ENCODE measurements around the gene PPP1R14C. TPM values are rescaled to one million over a fixed set of nuclear protein-coding genes. Genes with fewer than 3 reads are reported as not detected.

Gene PPP1R14C
- polyA plus RNA-seq, 3 donors = 0.11 TPM; not detected in 2

- no peaks in the 10 kb centered on the region for H3K36me3 Mint-ChIP-seq
- Histone ChIP-seq H3K79me2 (ENCODE audit: insufficient read depth, low read length) (no peaks in the 10 kb centered on the region), H3K9me3 (replicated peaks in 1 of 2; ENCODE audit: control insufficient read depth in 1 of 2, insufficient read depth in 1 of 2, low read length in 2 of 2) (no peaks in the 10 kb centered on the region), H3K4me2 (replicated peaks; ENCODE audit: extremely low read depth, low read length, poor library complexity, severe bottlenecking) (no peak overlapping the region), H4K20me1 (ENCODE audit: insufficient read depth, low read length) (no peaks in the 10 kb centered on the region), H3K27me3 (ENCODE audit: control insufficient read depth in 2 of 2, insufficient read depth in 2 of 2, low read length in 2 of 2) (peaks cover 0 to 4% of the 10 kb centered on the region in 2 donors), H3K4me1 (ENCODE audit: control insufficient read depth in 1 of 2, insufficient read depth in 2 of 2, low read length in 2 of 2) (no peaks in the 10 kb centered on the region), H3K36me3 (replicated peaks in 1 of 2; ENCODE audit: control insufficient read depth in 1 of 2, insufficient read depth in 2 of 2, low read length in 2 of 2) (no peaks in the 10 kb centered on the region), H3K9ac (ENCODE audit: insufficient read depth, low read length, poor library complexity, severe bottlenecking) (no peak overlapping the region), H3K27ac (ENCODE audit: low read depth in 1 of 2, low read length in 2 of 2) (no peak overlapping the region), H2AFZ (ENCODE audit: insufficient read depth, low read depth, low read length, poor library complexity, severe bottlenecking) (no peak overlapping the region), H3K4me3 (replicated peaks in 1 of 3; ENCODE audit: low read depth in 2 of 3, low read length in 3 of 3) (no peak overlapping the region)
- H3K27me3 Mint-ChIP-seq (ENCODE audit: low read depth in 3 of 3) = peaks cover under 1 to 11% (median 2%) of the 10 kb centered on the region in 3 donors
- H3K9me3 Mint-ChIP-seq = no peaks in the 10 kb centered on the region
- intact Hi-C loops (cut with micrococcal nuclease) = no loop called here
- no peak for TF ChIP-seq CTCF (IDR thresholded peaks at IDR 0.05)
- DNase-seq = no peak
- 96% methylated on average over 9 of the region's 12 CpGs for WGBS (ENCODE audit: insufficient coverage)
- no peak overlapping the region for H3K4me3 Mint-ChIP-seq
- H3K27ac Mint-ChIP-seq = no peak overlapping the region
- no peaks in the 10 kb centered on the region for H3K4me1 Mint-ChIP-seq
Observed at GRCh38 chr6:150203378-150203777, 60.5 kb downstream of the PPP1R14C start.

- no peak overlapping the region for H3K4me3 Mint-ChIP-seq
- no peaks in the 10 kb centered on the region for H4K20me1 ChIP-seq (ENCODE audit: insufficient read depth, low read length)
- H3K4me1 Mint-ChIP-seq = no peaks in the 10 kb centered on the region
- no peak for DNase-seq
- H3K27ac ChIP-seq (ENCODE audit: low read depth in 1 of 2, low read length in 2 of 2) = no peak overlapping the region
- H3K27ac Mint-ChIP-seq = peak overlapping the region in 1 of 7 donors; percentile 35
- H3K27me3 Mint-ChIP-seq (ENCODE audit: low read depth in 3 of 3) = peaks cover 0 to 11% (median 2%) of the 10 kb centered on the region in 3 donors
- no peaks in the 10 kb centered on the region for H3K36me3 ChIP-seq (replicated peaks in 1 of 2; ENCODE audit: control insufficient read depth in 1 of 2, insufficient read depth in 2 of 2, low read length in 2 of 2)
- no peak for TF ChIP-seq CTCF (IDR thresholded peaks at IDR 0.05)
- no peaks in the 10 kb centered on the region for H3K9me3 ChIP-seq (replicated peaks in 1 of 2; ENCODE audit: control insufficient read depth in 1 of 2, insufficient read depth in 1 of 2, low read length in 2 of 2)
- H3K9ac ChIP-seq (ENCODE audit: insufficient read depth, low read length, poor library complexity, severe bottlenecking) = no peak overlapping the region
- no peaks in the 10 kb centered on the region for H3K4me1 ChIP-seq (ENCODE audit: control insufficient read depth in 1 of 2, insufficient read depth in 2 of 2, low read length in 2 of 2)
- no peaks in the 10 kb centered on the region for H3K36me3 Mint-ChIP-seq
- H3K4me2 ChIP-seq (replicated peaks; ENCODE audit: extremely low read depth, low read length, poor library complexity, severe bottlenecking) = no peak overlapping the region
- H3K27me3 ChIP-seq (ENCODE audit: control insufficient read depth in 2 of 2, insufficient read depth in 2 of 2, low read length in 2 of 2) = peaks cover 0 to 4% of the 10 kb centered on the region in 2 donors
- intact Hi-C loops (cut with micrococcal nuclease) = no loop called here
- H3K9me3 Mint-ChIP-seq = no peaks in the 10 kb centered on the region
- no peaks in the 10 kb centered on the region for H3K79me2 ChIP-seq (ENCODE audit: insufficient read depth, low read length)
- WGBS (ENCODE audit: insufficient coverage) = 99% methylated on average over 21 of the region's 22 CpGs
- H2AFZ ChIP-seq (ENCODE audit: insufficient read depth, low read depth, low read length, poor library complexity, severe bottlenecking) = no peak overlapping the region
- no peak overlapping the region for H3K4me3 ChIP-seq (replicated peaks in 1 of 3; ENCODE audit: low read depth in 2 of 3, low read length in 3 of 3)
Observed at GRCh38 chr6:150203871-150204545, 61.2 kb downstream of the PPP1R14C start.
